Keratinocyte (primary cell): ENCODE measurements around the gene CD53. TPM values are rescaled to one million over a fixed set of nuclear protein-coding genes. Genes with fewer than 3 reads are reported as not detected.

Experiments
- DNase-seq: peaks from one replicate; pipeline ENCODE4 v3.0.0-alpha.2; 2011; ENCODE audit warnings: low read depth, missing footprints, low spot score
- FAIRE-seq: peaks from 2 replicates; lab custom pipeline; 2011; peaks lifted over from hg19 to GRCh38; lab: Jason Lieb, UNC
- H2AFZ ChIP-seq: 2 replicates; pipeline ENCODE4 v1.6.0; 2012; ENCODE audit warnings: low read length, control low read depth, inconsistent platforms; ENCODE audit not compliant: control insufficient read depth
- H3K27ac ChIP-seq: 2 replicates; pipeline ENCODE4 v1.5.1; 2011; ENCODE audit warnings: low read length; ENCODE audit not compliant: control insufficient read depth, insufficient read depth
- H3K27me3 ChIP-seq: 3 replicates; pipeline ENCODE4 v1.6.0; 2011; ENCODE audit warnings: low read length; ENCODE audit not compliant: control insufficient read depth, insufficient read depth; ENCODE audit errors: extremely low read depth
- H3K36me3 ChIP-seq, 2 experiments: 2 replicates in 1 of 2; 3 replicates in 1 of 2; pipeline ENCODE4 v1.5.1; 2011; ENCODE audit warnings: low read length in 2 of 2, mild to moderate bottlenecking in 1 of 2; ENCODE audit not compliant: control insufficient read depth in 2 of 2, insufficient read depth in 2 of 2; ENCODE audit errors: extremely low read depth in 1 of 2
- H3K4me1 ChIP-seq: 3 replicates; pipeline ENCODE4 v1.5.1; 2011; ENCODE audit warnings: low read length; ENCODE audit not compliant: control insufficient read depth, insufficient read depth; ENCODE audit errors: extremely low read depth
- H3K4me2 ChIP-seq: 3 replicates; pipeline ENCODE4 v1.6.0; 2011; ENCODE audit warnings: low read depth, low read length; ENCODE audit not compliant: control insufficient read depth, insufficient read depth; ENCODE audit errors: extremely low read depth
- H3K4me3 ChIP-seq, 3 experiments: fragments of 200-600 bp in 1 of 3; sonication (generic) in 1 of 3; 2 replicates in 2 of 3; 3 replicates in 1 of 3; pipeline ENCODE4 v1.5.1; 2011 to 2016; ENCODE audit warnings: low read length in 3 of 3, mild to moderate bottlenecking in 3 of 3, control low read depth in 2 of 3, inconsistent platforms in 1 of 3, low read depth in 1 of 3, mixed read lengths in 1 of 3, mixed run types in 1 of 3, moderate library complexity in 1 of 3; ENCODE audit not compliant: control insufficient read depth in 2 of 3, insufficient read depth in 2 of 3; ENCODE audit errors: extremely low read depth in 1 of 3
- H3K79me2 ChIP-seq: 2 replicates; pipeline ENCODE4 v1.6.0; 2012; ENCODE audit warnings: low read length; ENCODE audit not compliant: control insufficient read depth, insufficient read depth
- H3K9ac ChIP-seq: 3 replicates; pipeline ENCODE4 v1.6.0; 2011; ENCODE audit warnings: low read length; ENCODE audit not compliant: control insufficient read depth, insufficient read depth; ENCODE audit errors: extremely low read depth
- H3K9me1 ChIP-seq: 3 replicates; pipeline ENCODE4 v1.6.0; 2011; ENCODE audit warnings: low read length; ENCODE audit not compliant: control insufficient read depth, insufficient read depth; ENCODE audit errors: extremely low read depth
- H3K9me3 ChIP-seq: 2 replicates; pipeline ENCODE4 v1.5.1; 2012; ENCODE audit warnings: low read depth, low read length; ENCODE audit not compliant: control insufficient read depth
- H4K20me1 ChIP-seq: 3 replicates; pipeline ENCODE4 v1.6.0; 2011; ENCODE audit warnings: low read length; ENCODE audit not compliant: control insufficient read depth, insufficient read depth; ENCODE audit errors: extremely low read depth
- CTCF ChIP-seq, 3 experiments: IDR thresholded peaks in 1 of 3; conservative IDR thresholded peaks in 1 of 3; optimal IDR thresholded peaks in 1 of 3; 2 replicates in 2 of 3; 3 replicates in 1 of 3; pipeline versions ENCODE3 to v1.5.1; 2011; ENCODE audit warnings: low read length in 3 of 3, mild to moderate bottlenecking in 3 of 3, moderate library complexity in 2 of 3, control low read depth in 1 of 3, inconsistent platforms in 1 of 3; ENCODE audit not compliant: insufficient read depth in 2 of 3; ENCODE audit errors: extremely low read depth in 1 of 3
- EZH2 ChIP-seq: IDR thresholded peaks from one replicate; pipeline ENCODE4 v1.6.1; 2012; ENCODE audit warnings: inconsistent platforms, mild to moderate bottlenecking, low read length, moderate library complexity
- dilution Hi-C: fragments of 300-500 bp; cut with MboI; formaldehyde crosslinking; loops from one replicate; pipeline ENCODE4 v1.7.0; 2020; ENCODE audit warnings: low sequenced_read_pairs; ENCODE audit not compliant: extremely low pct_ligation_motif_present
- polyA minus RNA-seq, 3 experiments: library from RNA; depleted of rRNA, polyadenylated mRNA; stranded (reverse); fragments of >200 nt; gene quantifications; 1 replicate in 1 of 3; 2 replicates in 1 of 3; 3 replicates in 1 of 3; pipeline ENCODE4 v1.2.3, GENCODE V29; 2011
- polyA plus RNA-seq, 5 experiments: library from polyadenylated mRNA; depleted of rRNA in 3 of 5; stranded (reverse) in 3 of 5; stranded (forward) in 1 of 5; unstranded in 1 of 5; fragments of >200 nt; gene quantifications; 1 replicate in 1 of 5; 2 replicates in 3 of 5; 3 replicates in 1 of 5; pipeline versions ENCODE4 v1.2.1 to v1.2.3, GENCODE V29; 2011 to 2012; ENCODE audit warnings: missing spikeins in 2 of 5, low read depth in 1 of 5, low replicate concordance in 1 of 5

Gene CD53
- 0.09 to 0.58 TPM (median 0.19 TPM) in 3 replicates for polyA plus RNA-seq
- not detected for polyA plus RNA-seq (2011; ENCODE audit: low read depth)
- not detected in 2 replicates for polyA plus RNA-seq (2011; cell fraction: cytosol; rRNA removed)
- polyA plus RNA-seq (2011; cell fraction: nucleus; rRNA removed): 0.22 TPM in 1 of 2 replicates, not detected in the other
- polyA plus RNA-seq (2012; ENCODE audit: low replicate concordance): not detected in 2 replicates
- polyA minus RNA-seq: 0.66 TPM in 1 of 3 replicates, not detected in the others
- not detected for polyA minus RNA-seq (2011; cell fraction: cytosol; rRNA and poly(A)+ RNA removed)
- 0.78 TPM in 1 of 2 replicates, not detected in the other for polyA minus RNA-seq (2011; cell fraction: nucleus; rRNA and poly(A)+ RNA removed)

- Histone ChIP-seq H3K79me2 (no peaks in the 10 kb centered on the region), H3K9me1 (no peaks in the 10 kb centered on the region), H3K4me3 (no peak within 1 kb of the TSS), H4K20me1 (no peaks in the 10 kb centered on the region), H3K36me3 (no peaks in the 10 kb centered on the region), H3K27ac (no peak within 1 kb of the TSS), H3K9me3 (no peaks in the 10 kb centered on the region), H3K4me1 (no peaks in the 10 kb centered on the region), H3K9ac (no peak within 1 kb of the TSS), H3K27me3 (no peaks in the 10 kb centered on the region), H2AFZ (no peak within 1 kb of the TSS), H3K4me2 (no peak within 1 kb of the TSS)
- dilution Hi-C loops: no loop called here
- no peak for TF ChIP-seq CTCF (optimal IDR thresholded peaks at IDR 0.05 in 1 of 3, IDR thresholded peaks at IDR 0.05 in 1 of 3, conservative IDR thresholded peaks at IDR 0.05 in 1 of 3; ENCODE audit: extremely low read depth in 1 of 3, insufficient read depth in 2 of 3, low read length in 3 of 3)
- no peak for TF ChIP-seq EZH2
- no peak for FAIRE-seq
- DNase-seq: no peak
Measured at GRCh38 chr1:110872745-110873720, at the start of gene CD53. TSS of gene CD53 (plus strand) at chr1:110873148. CDS start at chr1:110891409, 18,261 bp downstream.

- FAIRE-seq: no peak
- H3K27me3 ChIP-seq: no peaks in the 10 kb centered on the region
- H4K20me1 ChIP-seq: no peaks in the 10 kb centered on the region
- DNase-seq: no peak
- H3K4me1 ChIP-seq: no peaks in the 10 kb centered on the region
- no peak for TF ChIP-seq EZH2
- no peak for TF ChIP-seq CTCF (optimal IDR thresholded peaks at IDR 0.05 in 1 of 3, IDR thresholded peaks at IDR 0.05 in 1 of 3, conservative IDR thresholded peaks at IDR 0.05 in 1 of 3; ENCODE audit: extremely low read depth in 1 of 3, insufficient read depth in 2 of 3, low read length in 3 of 3)
- H3K4me3 ChIP-seq: no peak overlapping the region
- H3K9ac ChIP-seq: no peak overlapping the region
- dilution Hi-C loops: no loop called here
- H2AFZ ChIP-seq: no peak overlapping the region
- H3K36me3 ChIP-seq: no peaks in the 10 kb centered on the region
- no peak overlapping the region for H3K27ac ChIP-seq
- H3K4me2 ChIP-seq: no peak overlapping the region
- H3K9me1 ChIP-seq: no peaks in the 10 kb centered on the region
- no peaks in the 10 kb centered on the region for H3K79me2 ChIP-seq
- no peaks in the 10 kb centered on the region for H3K9me3 ChIP-seq
Measured at GRCh38 chr1:110824192-110824591, 48.8 kb upstream of the CD53 start.
